HG02759 (cell line): ENCODE results near the gene FAM118B.

ENCODE experiments used
- ATAC-seq: cut with Tn5 transposase; IDR thresholded peaks from one replicate; pipeline ENCODE4 v1.9.1; 2021; ENCODE audit warnings: mild to moderate bottlenecking, moderate library complexity; ENCODE audit not compliant: unreplicated experiment

The FAM118B gene

GRCh38 chr11:126186025-126186698, 25.4 kb upstream of the FAM118B start:
- ATAC-seq: no peak

- no peak for ATAC-seq
Observed at GRCh38 chr11:126186708-126187529, 24.7 kb upstream of the FAM118B start.

DNA sequence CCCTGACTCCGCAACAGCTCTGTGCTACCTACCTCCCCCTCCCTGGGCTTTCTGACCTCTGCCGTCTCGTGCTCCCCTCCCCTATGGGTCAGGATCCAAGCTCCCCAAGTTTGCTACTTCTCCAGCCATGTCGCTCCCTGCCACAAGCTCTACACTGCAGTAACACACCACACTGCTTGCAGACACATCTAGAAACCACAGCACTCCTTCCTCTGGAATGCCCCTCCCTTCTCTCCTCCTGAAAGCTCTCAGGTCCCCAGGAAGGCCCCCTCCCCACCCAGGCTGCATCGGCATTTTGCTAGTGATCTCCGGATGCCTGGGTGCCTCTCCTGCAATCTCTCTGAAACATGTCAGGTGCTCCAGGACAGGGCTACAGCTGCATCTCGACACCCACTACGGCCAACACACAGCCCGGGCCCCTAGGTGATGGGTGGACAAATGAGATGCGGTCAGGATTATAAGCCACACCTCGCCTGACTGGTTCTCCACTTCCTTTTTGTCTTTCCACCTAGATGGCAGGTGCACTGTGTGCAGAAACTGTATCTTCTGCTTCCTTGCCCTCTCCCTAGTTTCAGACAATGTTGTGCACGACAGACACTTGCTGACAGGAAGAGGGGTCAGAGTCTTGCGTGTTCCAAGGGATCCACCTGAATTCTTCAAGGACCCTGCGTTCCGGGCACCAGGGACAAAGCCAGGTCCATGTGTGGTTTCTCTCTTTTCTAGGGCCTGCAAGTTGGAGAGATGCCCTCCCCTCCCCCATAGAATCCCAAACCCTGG, 23.1 kb upstream of the FAM118B start:
- ATAC-seq: peak; percentile 56

DNA sequence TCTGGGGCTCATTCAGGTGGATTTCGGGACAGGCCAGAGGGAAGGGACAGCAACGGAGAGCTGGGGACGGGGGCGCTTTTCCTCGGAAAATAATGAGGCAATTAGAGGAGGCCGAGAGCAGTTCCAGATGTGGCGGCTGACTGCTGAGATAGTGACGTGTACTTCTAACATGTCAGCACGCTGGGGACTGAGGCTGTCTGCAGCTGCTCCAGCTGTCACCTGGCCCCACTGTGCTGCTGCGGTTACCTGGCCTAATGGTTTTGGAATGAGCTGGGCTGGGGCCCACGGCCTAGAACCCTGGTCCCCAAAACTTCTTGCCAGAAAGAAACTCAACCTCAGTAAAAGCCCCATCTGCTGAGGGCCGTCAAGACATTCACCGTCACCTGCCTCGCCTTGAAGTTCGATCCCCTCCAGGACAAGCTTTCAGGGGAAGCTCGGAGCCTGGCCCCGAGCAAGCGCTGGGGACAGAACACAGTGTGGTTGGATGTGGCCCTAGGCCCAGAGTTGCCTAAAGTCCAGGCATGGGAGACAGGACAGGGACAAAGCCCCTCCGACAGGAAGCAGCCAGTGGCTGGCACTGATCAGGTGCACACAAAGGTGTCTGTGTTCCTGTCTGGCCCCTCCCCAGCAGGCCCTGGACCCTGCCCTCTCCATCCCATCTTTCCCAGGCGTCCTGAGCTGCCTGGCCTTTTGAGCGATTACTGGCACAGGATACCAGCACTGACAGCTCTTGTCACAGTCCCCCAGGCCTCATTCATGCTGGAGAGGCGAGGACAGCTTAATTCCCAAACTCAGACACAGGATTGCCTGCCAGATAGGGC, 22.3 kb upstream of the FAM118B start:
- ATAC-seq: no peak

DNA sequence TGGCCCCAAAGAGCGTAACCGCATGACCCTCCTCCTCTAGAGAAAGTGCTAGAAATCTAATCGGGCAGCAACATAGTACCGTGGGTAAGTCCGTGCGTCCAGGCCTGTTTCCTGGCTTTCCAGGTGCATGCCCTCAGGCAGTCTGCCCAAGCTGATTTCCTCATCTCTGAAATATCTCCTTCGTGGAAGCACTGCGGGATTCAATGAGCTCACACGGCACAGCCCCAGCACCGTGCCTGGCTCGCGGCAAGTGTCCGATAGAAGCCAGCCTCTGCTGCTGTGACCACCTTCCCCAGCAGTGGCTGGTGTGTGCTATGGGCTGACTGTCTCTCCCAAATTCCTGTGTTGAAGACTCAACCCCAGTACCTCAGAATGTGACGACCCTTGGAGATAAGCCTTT, 20.8 kb upstream of the FAM118B start:
- no peak for ATAC-seq

- no peak for ATAC-seq
Observed at GRCh38 chr11:126191379-126192073, 20.1 kb upstream of the FAM118B start.

DNA sequence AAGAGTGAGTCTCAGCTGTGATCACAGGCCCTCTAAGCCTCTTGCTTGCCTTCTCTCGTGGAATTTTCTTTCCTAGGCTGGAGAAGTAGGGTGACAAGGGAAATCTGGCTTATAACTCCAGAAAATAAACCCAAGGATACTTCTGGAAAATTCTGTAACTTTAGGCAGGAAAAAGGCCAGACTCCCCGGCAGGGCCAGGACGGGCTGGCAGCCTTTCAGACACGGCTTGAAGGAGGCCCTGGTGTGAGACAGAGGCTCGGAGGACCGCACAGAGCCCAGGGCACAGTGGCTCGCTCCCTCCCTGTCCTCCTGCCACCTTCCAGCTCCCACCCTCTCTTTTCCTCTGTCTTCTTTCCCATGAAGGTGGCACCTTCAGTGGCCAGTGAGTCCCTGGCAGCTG, 19.2 kb upstream of the FAM118B start:
- ATAC-seq: no peak

GRCh38 chr11:126193038-126193478, 18.5 kb upstream of the FAM118B start:
- ATAC-seq: no peak

DNA sequence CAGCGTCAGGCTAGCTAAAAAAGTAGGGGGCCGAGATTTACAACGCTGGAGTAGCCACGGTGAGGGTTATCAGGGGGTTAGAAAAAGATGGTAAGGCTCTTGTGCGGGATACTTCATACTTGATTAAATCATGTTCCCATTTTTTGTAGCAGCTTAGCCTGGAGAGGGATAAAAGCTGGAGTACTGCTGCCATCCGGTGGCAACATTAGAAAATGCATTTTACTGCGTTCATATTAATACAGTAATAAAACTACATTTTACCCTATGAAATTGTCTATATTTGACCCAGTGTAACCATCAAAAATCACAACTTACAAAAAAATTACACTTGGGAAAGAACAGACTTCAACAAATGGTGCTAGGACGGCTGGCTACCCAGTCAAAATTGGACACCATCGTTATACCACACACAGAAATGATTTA, 17.4 kb upstream of the FAM118B start:
- no peak for ATAC-seq

- ATAC-seq: no peak
Observed at GRCh38 chr11:126195119-126195518, 16.5 kb upstream of the FAM118B start.

- peak; percentile 75 for ATAC-seq
Observed at GRCh38 chr11:126197277-126197939, 14.2 kb upstream of the FAM118B start.

DNA sequence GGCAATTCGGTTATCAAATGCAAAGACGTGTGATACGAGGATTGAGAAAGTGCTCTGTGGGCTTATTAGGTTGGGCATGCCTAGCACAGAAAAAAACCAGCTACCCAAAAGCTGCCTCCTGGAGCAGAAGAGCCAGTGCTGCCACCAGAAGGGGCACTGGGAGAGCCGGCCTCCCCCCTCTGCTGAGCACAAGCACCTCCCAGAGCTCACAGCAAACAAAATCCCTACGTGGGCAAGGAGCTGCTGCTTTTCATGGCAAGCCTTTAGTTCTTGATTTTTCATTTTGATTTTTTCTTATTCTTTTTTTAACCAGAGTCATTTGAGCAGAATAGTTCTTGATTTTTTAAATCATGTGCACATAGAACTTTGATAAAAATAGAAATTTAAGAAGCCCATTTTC, 12.9 kb upstream of the FAM118B start:
- ATAC-seq: no peak

DNA sequence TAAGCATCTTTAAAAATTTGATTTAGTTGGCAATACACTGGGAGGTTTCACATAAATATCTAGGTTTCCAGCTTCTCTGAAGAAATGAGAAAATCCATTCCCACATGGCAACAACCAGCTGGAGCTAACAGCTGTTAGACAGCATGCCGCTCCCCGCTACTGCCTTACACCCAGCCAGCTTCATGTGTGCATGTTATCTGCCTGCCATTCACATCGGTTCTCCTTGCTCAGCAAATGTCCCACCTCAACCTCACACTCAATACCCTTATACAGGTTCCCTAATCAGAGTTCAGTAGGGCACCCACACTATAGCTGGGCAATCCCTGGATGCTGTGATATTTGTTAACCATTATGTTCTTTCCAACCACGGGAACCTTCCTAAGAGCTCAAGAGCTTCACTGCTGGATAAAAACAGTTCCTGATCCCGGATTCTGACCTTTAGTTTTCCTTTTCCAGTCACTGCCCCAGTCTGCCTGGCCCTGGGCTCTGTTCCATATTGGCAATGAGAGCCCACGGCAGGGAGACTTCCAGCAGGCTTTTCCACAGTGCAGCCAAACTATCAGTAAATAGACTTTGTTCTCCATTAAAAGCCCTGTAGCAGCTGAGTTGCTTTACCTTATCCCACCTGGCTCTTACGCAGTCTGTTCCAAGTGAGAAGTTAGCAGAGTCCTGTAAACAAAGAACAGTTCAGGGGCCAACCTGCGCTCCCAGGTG, 8.8 kb upstream of the FAM118B start:
- no peak for ATAC-seq

GRCh38 chr11:126205359-126205758, 6.2 kb upstream of the FAM118B start:
- ATAC-seq: no peak

DNA sequence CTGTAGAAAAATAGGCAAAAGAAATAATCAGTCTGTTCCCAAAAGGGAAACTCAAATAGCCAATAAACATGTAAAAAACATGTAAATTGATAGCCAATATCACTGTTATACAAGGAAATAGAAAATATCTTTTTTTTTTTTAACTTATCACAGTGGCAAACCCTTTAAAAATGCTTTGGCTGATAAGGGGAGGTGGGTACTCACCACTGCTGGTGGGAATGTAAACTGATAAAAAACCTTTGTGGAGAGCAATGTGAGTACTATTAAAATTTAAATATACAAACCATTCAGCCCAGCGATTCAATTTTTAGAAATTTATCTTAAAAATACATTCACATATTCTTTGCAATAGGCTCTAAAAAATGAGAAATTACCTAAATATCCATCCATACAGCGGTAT, 3.7 kb upstream of the FAM118B start:
- no peak for ATAC-seq

DNA sequence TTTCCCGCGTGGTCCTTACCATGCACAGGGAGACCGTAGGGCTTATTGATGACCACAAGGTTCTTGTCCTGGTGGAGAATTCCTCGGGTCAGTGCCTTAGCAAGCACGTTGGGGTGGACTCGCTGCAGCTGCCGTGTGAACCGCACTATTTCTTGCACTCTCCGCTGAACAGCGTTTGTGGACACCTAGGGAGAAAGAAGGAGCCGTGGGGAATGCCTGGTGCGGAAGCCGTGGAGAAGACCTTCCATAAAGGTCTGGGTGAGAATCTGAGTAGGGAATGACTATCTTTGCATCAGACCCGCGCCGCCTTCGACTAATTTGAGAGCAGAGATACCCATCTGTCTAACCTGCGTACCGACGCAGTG, 729 bp upstream of the FAM118B start:
- ATAC-seq: no peak

GRCh38 chr11:126212089-126212660, 593 bp downstream of the FAM118B start:
- ATAC-seq: no peak

DNA sequence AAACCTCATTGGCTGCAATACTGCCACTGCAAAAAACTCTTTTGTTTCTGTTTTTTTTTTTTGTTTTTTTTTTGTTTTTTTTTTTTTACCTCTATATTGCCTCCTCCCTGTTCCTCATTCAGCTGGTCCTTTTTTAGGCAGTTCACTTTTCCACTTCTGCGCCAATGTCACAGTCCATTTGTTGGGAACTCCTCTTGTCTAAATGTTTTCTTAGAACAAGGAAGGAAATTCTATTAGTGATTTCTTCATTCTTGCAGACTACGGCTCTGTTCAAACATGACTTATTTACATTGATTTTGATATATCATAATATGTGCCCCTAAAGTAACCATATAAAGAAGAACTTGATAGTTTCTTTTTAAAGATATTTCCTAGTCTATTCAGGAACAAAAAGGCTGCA, 2.9 kb downstream of the FAM118B start:
- no peak for ATAC-seq

DNA sequence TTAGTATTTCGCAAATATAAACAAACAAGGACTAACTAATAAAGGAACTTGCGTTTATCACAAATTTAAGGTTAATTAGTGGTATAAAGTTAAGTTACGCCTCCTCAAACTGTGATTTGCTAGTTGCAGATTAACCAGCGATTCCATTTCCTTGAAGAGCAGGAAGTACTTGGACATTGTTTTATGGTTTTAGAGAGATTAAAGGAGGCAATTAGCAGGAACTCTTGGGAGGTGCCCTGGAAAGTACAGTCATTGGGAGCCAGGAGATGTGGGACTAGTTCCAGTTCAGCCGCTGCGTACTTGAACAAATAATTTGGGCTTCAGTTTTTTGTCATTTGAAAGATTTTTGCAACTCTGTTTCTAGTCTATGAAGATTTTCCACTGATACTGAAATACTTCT, 3.3 kb downstream of the FAM118B start:
- no peak for ATAC-seq
